B cell (primary cell): ENCODE measurements around the gene RCVRN. TPM values are rescaled to one million over a fixed set of nuclear protein-coding genes. Genes with fewer than 3 reads are reported as not detected.

Source experiments
- ATAC-seq: fragments of 200-7000 bp; cut with Tn5 transposase; one replicate; pipeline ENCODE4 v1.10.0; 2021; ENCODE audit warnings: low read depth, mild to moderate bottlenecking, moderate number of reproducible peaks, moderate library complexity
- CTCF ChIA-PET: fragments of 350-600 bp; sonication (Branson Sonifier 250); formaldehyde crosslinking; loops from one replicate; lab custom pipeline; 2021; ENCODE audit warnings: antibody characterized with exemption, inconsistent platforms; lab: Charles Lee
- POLR2A ChIA-PET: fragments of 350-600 bp; sonication (Branson Sonifier 250); formaldehyde crosslinking; loops from one replicate; lab custom pipeline; 2021; ENCODE audit warnings: antibody characterized with exemption; lab: Charles Lee
- DNase-seq: peaks from one replicate; pipeline ENCODE4 v3.0.0; 2013
- H2AFZ ChIP-seq: 2 replicates; pipeline ENCODE4 v1.6.1; 2012; ENCODE audit warnings: mild to moderate bottlenecking, low read depth, low read length; ENCODE audit not compliant: insufficient read depth, poor library complexity, severe bottlenecking
- H3K27ac ChIP-seq, 2 donors: 1 replicate in 1 of 2; 2 replicates in 1 of 2; pipeline ENCODE4 v1.5.1; 2012 to 2013; ENCODE audit warnings: low read length in 2 of 2, mild to moderate bottlenecking in 2 of 2, moderate library complexity in 1 of 2
- H3K27me3 ChIP-seq, 4 experiments: fragments of 200-600 bp in 1 of 4; sonication (generic) in 1 of 4; replicated peaks in 1 of 4; 1 replicate in 2 of 4; 2 replicates in 2 of 4; pipeline versions ENCODE4 v1.6.1 to v1.7.0; 2013 to 2016; ENCODE audit warnings: low read length in 3 of 4, mild to moderate bottlenecking in 2 of 4, mixed read lengths in 1 of 4, moderate library complexity in 1 of 4; ENCODE audit not compliant: insufficient read depth in 4 of 4, control insufficient read depth in 3 of 4; ENCODE audit errors: control extremely low read depth in 1 of 4
- H3K36me3 ChIP-seq, 2 experiments: replicated peaks in 1 of 2; 1 replicate in 1 of 2; 2 replicates in 1 of 2; pipeline versions ENCODE4 v1.6.1 to v1.7.1; 2013; ENCODE audit warnings: low read length in 1 of 2; ENCODE audit not compliant: insufficient read depth in 2 of 2, control insufficient read depth in 1 of 2; ENCODE audit errors: control extremely low read depth in 1 of 2, extremely low read depth in 1 of 2
- H3K4me1 ChIP-seq, 2 donors: fragments of 200-600 bp in 1 of 2; sonication (generic) in 1 of 2; 1 replicate in 1 of 2; 2 replicates in 1 of 2; pipeline versions ENCODE4 v1.5.1 to v1.6.1; 2013 to 2017; ENCODE audit warnings: low read length in 2 of 2; ENCODE audit not compliant: control insufficient read depth in 2 of 2, insufficient read depth in 2 of 2
- H3K4me2 ChIP-seq: replicated peaks from 2 replicates; pipeline ENCODE3; 2012; ENCODE audit warnings: mild to moderate bottlenecking, low read depth, low read length; ENCODE audit not compliant: poor library complexity, severe bottlenecking
- H3K4me3 ChIP-seq, 5 experiments: fragments of 200-600 bp in 1 of 5; sonication (generic) in 1 of 5; 1 replicate in 3 of 5; 2 replicates in 2 of 5; pipeline versions ENCODE4 v1.5.1 to v1.7.0; 2011 to 2016; ENCODE audit warnings: low read length in 4 of 5, mild to moderate bottlenecking in 4 of 5, low read depth in 2 of 5, control low read depth in 1 of 5, moderate library complexity in 1 of 5; ENCODE audit not compliant: insufficient read depth in 1 of 5; ENCODE audit errors: control extremely low read depth in 1 of 5, extremely low read depth in 1 of 5
- H3K79me2 ChIP-seq: fragments of 200-600 bp; sonication (generic); one replicate; pipeline ENCODE4 v1.6.0; 2016; ENCODE audit warnings: low read length; ENCODE audit not compliant: control insufficient read depth, insufficient read depth
- H3K9ac ChIP-seq: fragments of 200-600 bp; sonication (generic); 2 replicates; pipeline ENCODE4 v1.6.1; 2017; ENCODE audit warnings: mild to moderate bottlenecking, low read length, moderate library complexity
- H3K9me3 ChIP-seq, 3 donors: one replicate each; pipeline versions ENCODE4 v1.6.1 to v1.7.1; 2013; ENCODE audit warnings: low read length in 2 of 3; ENCODE audit not compliant: control insufficient read depth in 2 of 3, insufficient read depth in 1 of 3; ENCODE audit errors: control extremely low read depth in 1 of 3
- H4K20me1 ChIP-seq: 2 replicates; pipeline ENCODE4 v1.6.0; 2012; ENCODE audit warnings: mild to moderate bottlenecking, low read length; ENCODE audit not compliant: insufficient read depth, control insufficient read depth, poor library complexity, severe bottlenecking
- H3K27ac Mint-ChIP-seq: one replicate; pipeline ENCODE4 v1.8.0; 2021; ENCODE audit warnings: mixed read lengths
- H3K27me3 Mint-ChIP-seq: one replicate; pipeline ENCODE4 v1.8.0; 2021; ENCODE audit warnings: mixed read lengths
- H3K4me1 Mint-ChIP-seq: one replicate; pipeline ENCODE4 v1.8.0; 2021; ENCODE audit warnings: mixed read lengths
- H3K4me3 Mint-ChIP-seq: one replicate; pipeline ENCODE4 v1.8.0; 2021; ENCODE audit warnings: mixed read lengths
- H3K9me3 Mint-ChIP-seq: one replicate; pipeline ENCODE4 v1.8.0; 2022; ENCODE audit warnings: mixed read lengths; ENCODE audit not compliant: insufficient read depth
- EZH2 ChIP-seq: IDR thresholded peaks from 2 replicates; pipeline ENCODE4 v1.6.1; 2012; ENCODE audit warnings: borderline replicate concordance, low read depth, mild to moderate bottlenecking, moderate library complexity, low read length; ENCODE audit not compliant: insufficient read depth, poor library complexity, severe bottlenecking
- WGBS: methylation state at CpG from one replicate; pipeline ENCODE4 v1.1.5; 2013; ENCODE audit warnings: missing lambda C conversion rate; ENCODE audit not compliant: insufficient coverage; 5-methylcytosine and 5-hydroxymethylcytosine counted together
- intact Hi-C: fragments of 100-400 bp; cut with micrococcal nuclease; formaldehyde crosslinking; loops from one replicate; pipeline ENCODE4 v1.10.0; 2022
- polyA plus RNA-seq: library from polyadenylated mRNA; depleted of rRNA; stranded (reverse); fragments of >200 nt; gene quantifications from 2 replicates; pipeline ENCODE4 v1.2.3, GENCODE V29; 2012
- total RNA-seq, 2 donors: library from RNA; stranded (reverse); fragments of 120-200 nt in 1 of 2; gene quantifications; 1 replicate in 1 of 2; 2 replicates in 1 of 2; pipeline versions ENCODE4 v1.2.3 to v1.2.4, GENCODE V29; 2013 to 2022
- TF ChIP-seq, protein P1 (sequence below): fragments of 200-600 bp; IDR thresholded peaks from one replicate; pipeline ENCODE4 v1.8.0; 2022; ENCODE audit warnings: antibody characterized with exemption, mild to moderate bottlenecking

The RCVRN gene
- total and polyA plus RNA-seq, 2 donors (not counting 1 experiment from before 2014, with no cell fraction given) = 0.16 TPM; not detected in 1

DNA sequence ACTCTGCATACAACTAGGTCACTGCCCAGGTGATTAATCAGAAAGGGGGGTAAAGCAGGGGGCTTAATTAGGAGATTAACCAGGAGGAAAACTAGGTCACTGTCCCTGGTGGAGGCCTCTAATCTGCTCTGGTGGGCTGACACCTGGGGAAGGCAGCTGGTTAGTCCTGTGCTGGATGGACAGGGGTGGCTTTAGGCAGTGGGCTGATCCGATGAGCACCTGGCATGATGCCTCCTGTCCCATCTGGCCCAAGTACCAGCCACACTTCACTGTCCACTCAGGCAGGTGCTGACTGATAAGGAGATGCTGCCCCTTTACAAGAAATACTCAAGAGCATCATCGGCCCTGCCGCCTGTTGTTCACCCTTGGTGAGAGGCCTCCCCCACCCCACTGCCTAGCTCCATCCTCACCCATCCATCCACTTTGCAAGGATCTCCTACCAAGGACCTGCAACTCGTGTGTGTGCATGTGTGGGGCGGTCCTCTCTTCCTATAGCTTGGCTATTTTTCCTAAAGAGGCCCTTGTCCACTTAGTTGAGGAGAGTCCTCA is 13.8 kb upstream of the RCVRN start:
- Histone ChIP-seq H3K27ac (no peak overlapping the region), H2AFZ (no peak overlapping the region), H3K36me3 (peaks cover 0 to 2% of the 10 kb centered on the region in 2 experiments), H4K20me1 (no peaks in the 10 kb centered on the region), H3K9me3 (no peaks in the 10 kb centered on the region), H3K9ac (no peak overlapping the region), H3K79me2 (no peaks in the 10 kb centered on the region), H3K4me2 (no peak overlapping the region), H3K27me3 (no peaks in the 10 kb centered on the region), H3K4me3 (no peak overlapping the region), H3K4me1 (no peaks in the 10 kb centered on the region)
- no peak overlapping the region for H3K27ac Mint-ChIP-seq
- DNase-seq = no peak
- TF ChIP-seq, protein P1, sequence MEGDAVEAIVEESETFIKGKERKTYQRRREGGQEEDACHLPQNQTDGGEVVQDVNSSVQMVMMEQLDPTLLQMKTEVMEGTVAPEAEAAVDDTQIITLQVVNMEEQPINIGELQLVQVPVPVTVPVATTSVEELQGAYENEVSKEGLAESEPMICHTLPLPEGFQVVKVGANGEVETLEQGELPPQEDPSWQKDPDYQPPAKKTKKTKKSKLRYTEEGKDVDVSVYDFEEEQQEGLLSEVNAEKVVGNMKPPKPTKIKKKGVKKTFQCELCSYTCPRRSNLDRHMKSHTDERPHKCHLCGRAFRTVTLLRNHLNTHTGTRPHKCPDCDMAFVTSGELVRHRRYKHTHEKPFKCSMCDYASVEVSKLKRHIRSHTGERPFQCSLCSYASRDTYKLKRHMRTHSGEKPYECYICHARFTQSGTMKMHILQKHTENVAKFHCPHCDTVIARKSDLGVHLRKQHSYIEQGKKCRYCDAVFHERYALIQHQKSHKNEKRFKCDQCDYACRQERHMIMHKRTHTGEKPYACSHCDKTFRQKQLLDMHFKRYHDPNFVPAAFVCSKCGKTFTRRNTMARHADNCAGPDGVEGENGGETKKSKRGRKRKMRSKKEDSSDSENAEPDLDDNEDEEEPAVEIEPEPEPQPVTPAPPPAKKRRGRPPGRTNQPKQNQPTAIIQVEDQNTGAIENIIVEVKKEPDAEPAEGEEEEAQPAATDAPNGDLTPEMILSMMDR = no peak
- no peak for TF ChIP-seq EZH2
- CTCF ChIA-PET = interaction anchor here (3.8 kb wide), 1 partner anchor 699 kb away, joined by 18 read pairs; no protein-coding TSS in a partner anchor
- intact Hi-C loops = no loop called here
- WGBS = 90% methylated on average over 3 of the region's 5 CpGs
- H3K27me3 Mint-ChIP-seq = no peaks in the 10 kb centered on the region
- H3K4me3 Mint-ChIP-seq = no peak overlapping the region
- ATAC-seq = no peak
- POLR2A ChIA-PET = no interaction called here
- H3K9me3 Mint-ChIP-seq = no peaks in the 10 kb centered on the region
- no peaks in the 10 kb centered on the region for H3K4me1 Mint-ChIP-seq

DNA sequence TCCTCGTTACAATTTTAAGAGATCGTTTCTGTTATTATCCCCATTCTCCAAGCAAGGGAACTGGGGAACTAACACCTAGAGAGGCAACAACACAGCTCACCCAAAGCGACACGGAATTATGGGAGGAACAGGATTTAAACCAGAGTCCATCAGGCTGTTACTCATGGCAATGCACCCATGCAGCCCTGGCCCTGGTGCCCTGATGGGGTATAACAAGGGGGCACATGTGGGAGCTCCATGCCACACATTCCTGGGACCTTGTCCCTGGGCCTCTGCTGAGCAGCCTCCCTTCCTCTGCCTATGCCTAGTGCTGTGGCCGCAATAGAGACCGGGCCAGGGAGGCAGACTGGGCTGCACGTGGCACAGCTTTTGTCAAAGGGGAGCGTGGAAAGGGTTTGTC is 13.3 kb upstream of the RCVRN start:
- 97% methylated on average over 5 of the region's 8 CpGs for WGBS
- no peak for DNase-seq

More for the DNA sequence above, 13.3 kb upstream of the RCVRN start:
- Histone ChIP-seq H2AFZ (no peak overlapping the region), H3K4me3 (no peak overlapping the region), H3K79me2 (no peaks in the 10 kb centered on the region), H3K27me3 (no peaks in the 10 kb centered on the region), H3K4me2 (no peak overlapping the region), H3K27ac (no peak overlapping the region), H3K9me3 (no peaks in the 10 kb centered on the region), H3K4me1 (no peaks in the 10 kb centered on the region), H3K9ac (no peak overlapping the region), H3K36me3 (peaks cover 0 to 2% of the 10 kb centered on the region in 2 experiments), H4K20me1 (no peaks in the 10 kb centered on the region)
- H3K4me3 Mint-ChIP-seq = no peak overlapping the region
- no peaks in the 10 kb centered on the region for H3K9me3 Mint-ChIP-seq
- no peak overlapping the region for H3K27ac Mint-ChIP-seq
- TF ChIP-seq EZH2 = no peak
- TF ChIP-seq, protein P1 = no peak
- intact Hi-C loops = no loop called here
- ChIA-PET POLR2A (no interaction called here), CTCF (interaction anchor here (0.7 to 3.8 kb wide), 2 partner anchors 10 to 700 kb away, joined by 3 to 18 read pairs; no protein-coding TSS in a partner anchor)
- no peak for ATAC-seq
- H3K27me3 Mint-ChIP-seq = no peaks in the 10 kb centered on the region
- H3K4me1 Mint-ChIP-seq = no peaks in the 10 kb centered on the region
